Upper lobe of right lung (tissue), 1 donor: ENCODE data around the gene SPNS1. TPM values are rescaled to one million over a fixed set of nuclear protein-coding genes. Genes with fewer than 3 reads are reported as not detected.
"Not testable (repeated sequence)": the region's sequence is repeated elsewhere in the genome, so short reads cannot be mapped to it uniquely, and the experiment has no call there.

Source experiments
- ATAC-seq: fragments of 200-7000 bp; cut with Tn5 transposase; one replicate; pipeline ENCODE4 v1.9.1; 2020; ENCODE audit warnings: mild to moderate bottlenecking, moderate library complexity
- DNase-seq: peaks from one replicate; pipeline ENCODE4 v3.0.0-alpha.2; 2020
- H3K27ac ChIP-seq: fragments of 200-600 bp; one replicate; pipeline ENCODE4 v1.8.0; 2022
- H3K27me3 ChIP-seq: fragments of 200-600 bp; one replicate; pipeline ENCODE4 v1.8.0; 2022; ENCODE audit warnings: mild to moderate bottlenecking
- H3K36me3 ChIP-seq: fragments of 200-600 bp; one replicate; pipeline ENCODE4 v1.8.0; 2022
- H3K4me1 ChIP-seq: fragments of 200-600 bp; one replicate; pipeline ENCODE4 v1.8.0; 2022
- H3K4me3 ChIP-seq: fragments of 200-600 bp; one replicate; pipeline ENCODE4 v1.8.0; 2022; ENCODE audit warnings: mild to moderate bottlenecking
- H3K9me3 ChIP-seq: fragments of 200-600 bp; one replicate; pipeline ENCODE4 v1.8.0; 2022
- CTCF ChIP-seq: fragments of 200-600 bp; IDR thresholded peaks from one replicate; pipeline ENCODE4 v1.8.0; 2022; ENCODE audit warnings: antibody characterized with exemption
- intact Hi-C: fragments of 100-400 bp; cut with DNase I; formaldehyde crosslinking; loops from one replicate; pipeline ENCODE4 v1.11.0; 2022
- long read RNA-seq: library from polyadenylated mRNA; unstranded; transcript quantifications from one replicate; pipeline ENCODE4 v2.0.0, GENCODE V29; 2021
- total RNA-seq: library from RNA; stranded (reverse); fragmentation: NEBNext Ultra II Directional; extraction: Animal tissue kit (Norgen Biotek cat#: 25700); gene quantifications from one replicate; pipeline ENCODE4 v1.2.1, GENCODE V29; 2021
- donor health status: DM: no; HTN: yes; CAD: no; lungs with severe emphysema.

The SPNS1 gene
- total RNA-seq = 52.2 TPM
- long read RNA-seq, transcript SPNS1-203 (11 exons, 2,027 nt) = minor isoform, 8 of 187 reads
- long read RNA-seq, transcript SPNS1-201 (12 exons, 2,208 nt) = major isoform, 96 of 187 reads
- long read RNA-seq, transcript SPNS1-202 (13 exons, 2,102 nt) = minor isoform, 5 of 187 reads
- long read RNA-seq, partial matches to known transcripts = 44 of 187 reads
- long read RNA-seq, other reads (novel, unspliced or antisense) = 32 of 187 reads

GRCh38 chr16:28974437-28975157, at the start of gene SPNS1:
TSS of gene SPNS1 (plus strand) at chr16:28974778. CDS start at chr16:28975152, 374 bp downstream.
- no peak for TF ChIP-seq CTCF
- peak; percentile 96 for ATAC-seq
- H3K4me3 ChIP-seq = peak within 1 kb of the TSS; percentile 98
- H3K27me3 ChIP-seq = no peaks in the 10 kb centered on the region
- intact Hi-C loops = no loop called here
- peaks cover 15% of the 10 kb centered on the region for H3K36me3 ChIP-seq
- no peaks in the 10 kb centered on the region for H3K9me3 ChIP-seq
- H3K4me1 ChIP-seq = peaks cover 16% of the 10 kb centered on the region
- peak within 1 kb of the TSS; percentile 87 for H3K27ac ChIP-seq
- peak; percentile 99 for DNase-seq

DNA sequence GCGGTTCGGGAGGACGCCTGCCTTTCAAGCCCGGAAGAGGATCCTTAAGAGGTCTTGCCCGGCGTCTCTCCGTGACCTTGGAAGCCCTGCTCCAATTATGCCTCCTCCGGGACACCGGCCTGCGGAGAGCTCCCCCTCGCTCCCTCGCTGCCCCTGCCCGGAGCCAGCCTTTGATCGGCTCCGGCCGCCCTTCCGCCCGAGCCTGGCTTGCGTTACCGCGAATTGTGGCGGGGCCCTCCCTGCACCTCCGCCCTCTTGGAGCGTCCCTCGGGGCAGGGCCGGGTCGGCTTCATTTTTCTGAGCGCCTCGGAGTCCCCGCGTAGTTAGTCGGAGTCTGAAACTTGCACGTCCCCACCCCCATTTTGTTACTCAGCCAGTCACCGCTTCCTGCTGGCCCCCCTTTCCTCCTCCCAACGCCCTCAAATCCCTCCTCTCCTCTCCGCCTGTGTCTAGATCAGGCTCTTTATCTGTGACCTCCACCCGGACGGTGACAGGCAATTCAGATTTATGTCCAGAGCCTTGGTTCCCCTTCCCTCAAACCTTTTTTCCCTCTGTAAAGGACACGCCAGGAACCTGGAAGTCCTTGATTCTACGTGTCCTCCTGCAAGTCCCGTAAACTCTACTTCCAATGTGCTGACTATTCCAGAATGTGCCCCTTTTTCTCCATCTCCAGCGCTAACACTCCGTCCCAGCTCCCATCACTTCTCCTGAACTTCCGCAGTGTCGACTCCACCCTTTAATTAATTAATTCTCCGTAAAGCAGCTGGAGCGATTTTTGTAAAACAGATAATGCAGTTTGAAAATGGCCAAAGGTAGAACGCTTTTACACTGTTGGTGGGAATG, 49.0 kb upstream of the SPNS1 start:
- Histone ChIP-seq H3K36me3 (no peaks in the 10 kb centered on the region), H3K27ac (peak overlapping the region; percentile 96), H3K4me1 (peaks cover 7% of the 10 kb centered on the region), H3K9me3 (no peaks in the 10 kb centered on the region), H3K4me3 (peak overlapping the region; percentile 68), H3K27me3 (no peaks in the 10 kb centered on the region)
- no peak for TF ChIP-seq CTCF
- no peak for DNase-seq
- ATAC-seq = peak; percentile 47
- intact Hi-C loops = loop anchor here (10.0 kb wide), 1 partner anchor 51 kb away; the partner anchor contains the start of gene ATP2A1

DNA sequence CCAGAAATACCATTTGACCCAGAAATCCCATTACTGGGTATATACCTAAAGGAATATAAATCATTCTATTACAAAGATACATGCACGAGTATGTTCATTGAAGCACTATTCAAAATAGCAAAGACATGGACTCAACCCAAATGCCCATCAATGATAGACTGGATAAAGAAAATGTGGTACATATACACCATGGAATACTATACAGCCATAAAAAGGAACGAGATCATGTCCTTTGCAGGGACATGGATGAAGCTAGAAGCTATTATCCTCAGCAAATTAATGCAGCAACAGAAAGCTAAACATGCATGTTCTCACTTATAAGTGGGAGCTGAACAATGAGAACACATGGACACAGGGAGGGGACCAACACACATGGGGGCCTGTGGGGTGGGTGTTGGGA, 48.3 kb upstream of the SPNS1 start:
- H3K27me3 ChIP-seq, ATAC-seq, H3K4me1 ChIP-seq, H3K9me3 ChIP-seq, H3K36me3 ChIP-seq, DNase-seq: not testable (repeated sequence)
- intact Hi-C loops = loop anchor here (10.0 kb wide), 1 partner anchor 51 kb away; the partner anchor contains the start of gene ATP2A1
- H3K27ac ChIP-seq = peak overlapping the region; percentile 96
- H3K4me3 ChIP-seq = peak overlapping the region; percentile 68

GRCh38 chr16:28927815-28928214, 46.8 kb upstream of the SPNS1 start:
- H3K36me3 ChIP-seq = no peaks in the 10 kb centered on the region
- no peak overlapping the region for H3K27ac ChIP-seq
- no peak for TF ChIP-seq CTCF
- no peaks in the 10 kb centered on the region for H3K27me3 ChIP-seq
- no peak for ATAC-seq
- no peak for DNase-seq
- no peak overlapping the region for H3K4me3 ChIP-seq
- intact Hi-C loops = loop anchor here (10.0 kb wide), 1 partner anchor 53 kb away; the partner anchor contains the start of gene ATP2A1
- peaks cover 7% of the 10 kb centered on the region for H3K4me1 ChIP-seq
- H3K9me3 ChIP-seq = no peaks in the 10 kb centered on the region

- no peak for TF ChIP-seq CTCF
- DNase-seq = no peak
- H3K4me3 ChIP-seq = no peak overlapping the region
- no peaks in the 10 kb centered on the region for H3K9me3 ChIP-seq
- H3K36me3 ChIP-seq = no peaks in the 10 kb centered on the region
- no peaks in the 10 kb centered on the region for H3K27me3 ChIP-seq
- no peaks in the 10 kb centered on the region for H3K4me1 ChIP-seq
- intact Hi-C loops = no loop called here
- H3K27ac ChIP-seq = no peak overlapping the region
- ATAC-seq = no peak
Measured at GRCh38 chr16:28930203-28930602, 44.4 kb upstream of the SPNS1 start.
